ENCODE results near the gene SLC39A7.

SLC39A7 gene

DNA sequence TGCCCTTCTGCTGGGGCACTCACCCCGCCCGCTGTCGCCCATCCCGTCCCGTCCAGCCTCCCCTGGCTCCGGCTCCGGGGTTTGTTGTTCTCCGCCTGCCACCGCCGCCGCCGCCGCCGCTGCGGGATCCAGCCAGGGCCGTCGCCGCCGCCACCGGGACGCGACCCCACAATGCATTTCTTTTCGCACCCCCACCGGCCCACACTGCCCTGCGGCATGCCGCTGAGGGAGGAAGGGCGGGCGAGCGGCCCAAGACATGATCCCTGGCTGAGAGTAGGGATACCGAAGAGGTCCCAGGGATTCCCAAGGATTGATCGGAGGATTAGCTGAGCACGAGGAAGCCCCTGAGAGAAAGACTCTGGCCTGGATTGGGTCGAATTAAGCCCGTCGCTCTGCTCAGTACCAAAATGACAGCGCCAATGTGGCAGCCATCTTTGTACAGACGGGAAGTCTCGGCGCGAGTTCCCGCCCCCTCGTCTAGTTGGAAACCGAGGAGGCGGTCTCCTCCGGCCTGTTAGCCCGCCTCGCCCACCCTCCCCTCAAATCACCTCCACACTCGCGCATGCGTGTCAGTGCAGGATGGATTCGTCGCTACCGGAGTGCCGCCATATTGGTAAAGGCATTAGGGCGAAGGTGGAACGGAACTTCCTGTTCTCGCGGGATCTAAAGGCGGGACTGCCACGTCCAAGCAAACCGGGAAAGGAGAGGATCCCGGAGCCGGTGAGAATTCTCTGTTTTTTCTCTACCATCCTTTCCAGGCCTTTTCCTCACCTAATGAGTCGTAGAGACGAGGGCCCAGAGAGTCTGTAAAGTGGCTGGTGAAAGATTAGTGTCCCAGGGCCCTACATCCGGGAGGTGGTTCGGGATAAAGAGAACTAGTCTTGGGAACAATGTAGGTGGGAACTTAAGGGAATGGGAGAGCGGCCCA, at the start of gene SLC39A7, which contains the start of gene RXRB:
TSS of gene SLC39A7 (plus strand) at position 649 of the 928 bp plus-strand sequence. CDS start 379 bp downstream, outside the sequence.
TSS of gene RXRB (minus strand) at position 447 of the 928 bp plus-strand sequence. CDS start at position 258, 189 bp downstream.
- Mint-ChIP-seq H3K27me3 (no peaks in the 10 kb centered on the region), H3K27ac (peak within 1 kb of the TSS; percentile 99), H3K4me1 (peaks cover 68 to 75% of the 10 kb centered on the region in 2 donors), H3K9me3 (no peaks in the 10 kb centered on the region), H3K4me3 (peak within 1 kb of the TSS; percentile 99 to 100), H3K36me3 (peaks cover 39 to 61% of the 10 kb centered on the region in 2 donors)
- peak; percentile 71 to 76 for ATAC-seq (replicated peaks)
- DNase-seq, result peak; percentile 95

- ATAC-seq (replicated peaks), result no peak
- Mint-ChIP-seq H3K9me3 (peaks cover 4 to 9% of the 10 kb centered on the region in 2 donors), H3K27ac (no peak overlapping the region), H3K36me3 (peaks cover 0 to 4% of the 10 kb centered on the region in 2 donors), H3K4me3 (no peak overlapping the region), H3K4me1 (no peaks in the 10 kb centered on the region), H3K27me3 (peaks cover 4 to 6% of the 10 kb centered on the region in 2 donors)
- no peak for DNase-seq
These were observed 49.6 kb upstream of the SLC39A7 start for GRCh38 chr6:33151050-33151449.

DNA sequence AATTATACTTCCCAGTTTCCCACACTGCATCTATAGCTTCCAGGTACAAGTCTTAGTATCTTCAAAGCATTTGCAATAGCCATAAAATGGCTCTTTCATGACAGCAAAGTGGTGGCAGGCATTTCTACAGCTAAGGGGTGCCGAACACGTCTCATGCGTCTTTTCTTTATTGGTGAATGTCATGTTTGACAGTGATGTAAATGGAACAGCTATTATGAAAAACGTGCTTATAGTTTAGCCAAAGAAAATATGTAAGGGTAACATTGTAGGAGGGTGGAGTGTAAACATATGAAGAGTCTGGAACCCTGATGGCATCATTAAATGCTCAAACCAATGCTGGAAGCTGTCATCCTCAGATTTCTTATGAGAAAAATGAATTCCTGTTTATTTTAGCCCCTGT, 46.3 kb upstream of the SLC39A7 start:
- peaks cover 4 to 9% of the 10 kb centered on the region in 2 donors for H3K9me3 Mint-ChIP-seq
- no peaks in the 10 kb centered on the region for H3K4me1 Mint-ChIP-seq
- peaks cover 0 to 4% of the 10 kb centered on the region in 2 donors for H3K36me3 Mint-ChIP-seq
- ATAC-seq (replicated peaks) (no peak), DNase-seq (no peak)
- H3K27me3 Mint-ChIP-seq, result peaks cover 0 to 11% of the 10 kb centered on the region in 2 donors
- H3K27ac Mint-ChIP-seq, result no peak overlapping the region
- H3K4me3 Mint-ChIP-seq, result no peak overlapping the region

- H3K27me3 Mint-ChIP-seq, result peaks cover 0 to 6% of the 10 kb centered on the region in 2 donors
- H3K27ac Mint-ChIP-seq, result no peak overlapping the region
- H3K36me3 Mint-ChIP-seq, result peaks cover 0 to 4% of the 10 kb centered on the region in 2 donors
- DNase-seq, result no peak
- no peak for ATAC-seq (replicated peaks)
- H3K9me3 Mint-ChIP-seq, result peaks cover 4 to 9% of the 10 kb centered on the region in 2 donors
- H3K4me1 Mint-ChIP-seq, result peaks cover 8 to 12% of the 10 kb centered on the region in 2 donors
- no peak overlapping the region for H3K4me3 Mint-ChIP-seq
These were observed 44.1 kb upstream of the SLC39A7 start for GRCh38 chr6:33156561-33156960.

- no peak for DNase-seq
- Mint-ChIP-seq H3K9me3 (peaks cover under 1 to 5% of the 10 kb centered on the region in 2 donors), H3K4me1 (peaks cover 12 to 16% of the 10 kb centered on the region in 2 donors), H3K27ac (no peak overlapping the region), H3K36me3 (peaks cover 0 to under 1% of the 10 kb centered on the region in 2 donors), H3K27me3 (peaks cover 0 to 6% of the 10 kb centered on the region in 2 donors), H3K4me3 (no peak overlapping the region)
- no peak for ATAC-seq (replicated peaks)
These were observed 43.7 kb upstream of the SLC39A7 start for GRCh38 chr6:33156964-33157363.

DNA sequence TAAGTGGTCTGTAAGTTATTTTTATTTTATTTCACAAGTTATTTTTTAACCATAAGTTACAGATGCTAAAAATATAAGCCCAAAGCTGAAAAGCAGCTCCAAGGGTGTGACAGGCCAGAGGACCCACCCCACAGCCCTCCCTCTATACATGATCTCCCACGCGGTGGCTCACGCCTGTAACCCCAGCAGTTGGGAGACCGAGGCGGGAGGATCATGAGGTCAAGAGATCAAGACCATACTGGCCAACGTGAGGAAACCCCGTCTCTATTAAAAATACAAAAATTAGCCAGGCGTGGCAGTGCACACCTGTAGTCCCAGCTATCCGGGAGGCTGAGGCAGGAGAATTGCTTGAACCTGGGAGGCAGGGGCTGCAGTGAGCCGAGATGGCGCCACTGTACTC, 40.6 kb upstream of the SLC39A7 start:
- peaks cover 7 to 14% of the 10 kb centered on the region in 2 donors for H3K27me3 Mint-ChIP-seq
- no peak overlapping the region for H3K4me3 Mint-ChIP-seq
- no peak overlapping the region for H3K27ac Mint-ChIP-seq
- no peaks in the 10 kb centered on the region for H3K36me3 Mint-ChIP-seq
- DNase-seq (no peak), ATAC-seq (replicated peaks) (no peak)
- H3K4me1 Mint-ChIP-seq, result peaks cover 16 to 20% of the 10 kb centered on the region in 2 donors
- no peaks in the 10 kb centered on the region for H3K9me3 Mint-ChIP-seq

DNA sequence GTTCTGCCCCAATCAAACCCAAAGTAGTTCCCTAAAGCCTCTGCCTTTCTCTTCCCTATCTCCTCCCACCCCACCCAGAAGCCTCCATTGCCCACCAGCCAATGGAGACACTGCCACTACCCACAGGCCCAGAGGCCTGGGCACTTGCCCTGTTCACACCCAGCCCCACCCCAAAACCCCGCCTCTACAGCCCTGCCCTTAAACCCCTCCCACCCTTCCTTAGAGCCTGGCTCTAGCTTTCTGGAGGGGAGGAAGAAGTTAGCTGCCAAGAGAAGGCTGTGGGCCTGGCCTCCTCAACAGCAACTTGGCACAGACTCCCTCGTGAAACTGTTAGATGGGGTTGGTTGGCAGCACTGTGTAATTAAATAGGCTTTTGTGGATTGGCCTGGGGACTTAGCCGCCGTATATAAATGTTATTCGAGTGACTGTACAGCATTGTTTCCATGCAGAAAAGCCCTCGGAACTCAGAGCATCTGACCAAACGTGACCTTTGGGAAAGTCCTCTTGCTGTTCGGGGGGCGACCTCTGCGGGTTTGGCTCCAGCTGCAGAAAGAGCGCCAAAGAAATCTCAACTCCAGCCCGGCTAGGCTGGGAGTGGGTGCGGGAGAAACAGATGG, 39.8 kb upstream of the SLC39A7 start:
- Mint-ChIP-seq H3K4me3 (peak overlapping the region; percentile 89 to 92), H3K36me3 (no peaks in the 10 kb centered on the region), H3K27ac (peak overlapping the region; percentile 95), H3K4me1 (peaks cover 16 to 20% of the 10 kb centered on the region in 2 donors), H3K9me3 (no peaks in the 10 kb centered on the region), H3K27me3 (peaks cover 10 to 17% of the 10 kb centered on the region in 2 donors)
- ATAC-seq (replicated peaks) (no peak), DNase-seq (no peak)

GRCh38 chr6:33161354-33162331, 39.0 kb upstream of the SLC39A7 start:
- ATAC-seq (replicated peaks), result peak; percentile 94 to 95
- peaks cover 16 to 20% of the 10 kb centered on the region in 2 donors for H3K4me1 Mint-ChIP-seq
- H3K9me3 Mint-ChIP-seq, result no peaks in the 10 kb centered on the region
- DNase-seq, result peak; percentile 80
- H3K27me3 Mint-ChIP-seq, result peaks cover 14 to 18% of the 10 kb centered on the region in 2 donors
- no peaks in the 10 kb centered on the region for H3K36me3 Mint-ChIP-seq
- peak overlapping the region; percentile 95 for H3K27ac Mint-ChIP-seq
- H3K4me3 Mint-ChIP-seq, result peak overlapping the region; percentile 89 to 92

DNA sequence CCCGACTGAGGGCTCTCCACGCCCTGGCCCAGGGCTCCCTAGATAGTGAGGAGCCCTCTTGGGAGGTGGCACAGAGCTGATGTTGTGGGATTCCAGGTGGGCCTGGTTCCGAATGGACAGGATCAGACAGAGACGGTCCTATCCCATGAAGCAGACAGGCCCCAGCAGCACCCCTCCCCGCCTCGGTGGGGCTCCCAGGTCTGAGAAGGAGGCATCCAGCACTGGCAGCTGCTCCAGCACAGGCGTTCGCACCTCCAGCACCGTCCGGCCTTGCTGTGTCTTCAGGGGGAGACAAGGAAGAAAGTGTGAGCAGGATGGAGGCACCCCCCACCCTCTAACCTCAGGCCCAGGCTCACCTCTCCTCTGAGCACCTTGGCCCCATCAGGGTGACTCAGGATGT, 37.1 kb upstream of the SLC39A7 start:
- H3K27ac Mint-ChIP-seq, result peak overlapping the region; percentile 34

GRCh38 chr6:33164176-33164575, 36.5 kb upstream of the SLC39A7 start:
- Mint-ChIP-seq H3K27ac (peak overlapping the region; percentile 56), H3K4me3 (no peak overlapping the region), H3K4me1 (peaks cover 18 to 24% of the 10 kb centered on the region in 2 donors), H3K27me3 (peaks cover 14 to 15% of the 10 kb centered on the region in 2 donors), H3K36me3 (no peaks in the 10 kb centered on the region), H3K9me3 (no peaks in the 10 kb centered on the region)
- ATAC-seq (replicated peaks), result no peak
- DNase-seq, result no peak

More for the DNA sequence above, 37.1 kb upstream of the SLC39A7 start:
- Mint-ChIP-seq H3K36me3 (no peaks in the 10 kb centered on the region), H3K27me3 (peaks cover 14 to 15% of the 10 kb centered on the region in 2 donors), H3K9me3 (no peaks in the 10 kb centered on the region), H3K4me3 (no peak overlapping the region), H3K4me1 (peaks cover 16 to 20% of the 10 kb centered on the region in 2 donors)
- DNase-seq (no peak), ATAC-seq (replicated peaks) (no peak)

DNA sequence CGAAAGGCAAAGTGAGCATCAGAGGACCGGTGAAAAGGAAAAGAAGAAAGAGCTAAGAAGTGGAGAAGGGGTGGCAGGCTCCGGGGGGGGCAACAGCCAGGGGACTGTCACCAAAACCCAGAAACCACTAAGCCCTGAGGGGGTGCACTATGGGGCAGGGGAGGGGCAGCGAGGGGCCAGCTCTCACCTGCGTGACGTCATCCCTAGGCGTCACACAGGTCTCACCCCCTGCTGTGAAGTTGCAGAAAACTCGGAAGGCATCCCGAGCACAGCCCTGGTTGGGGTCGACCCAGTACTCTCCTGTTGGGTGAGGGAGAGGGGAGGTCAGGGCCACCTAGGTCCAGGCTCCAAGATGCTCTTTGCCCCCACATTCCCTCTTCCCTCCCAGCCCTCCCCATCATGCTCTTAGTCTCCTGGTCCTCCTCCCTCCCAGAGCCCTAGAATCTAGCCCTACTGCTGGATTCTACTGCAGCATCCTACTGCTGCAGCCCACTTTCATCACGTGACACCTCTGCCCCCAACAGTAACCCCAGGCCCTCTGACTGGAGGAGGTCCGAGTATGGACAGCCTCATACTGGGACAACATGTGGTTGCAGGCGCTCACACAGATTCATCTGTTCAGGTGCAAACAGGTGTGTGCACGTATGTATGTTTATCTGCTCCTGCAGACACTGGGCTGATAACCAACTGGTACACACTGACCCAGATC, 35.8 kb upstream of the SLC39A7 start:
- ATAC-seq (replicated peaks) (no peak), DNase-seq (no peak)
- Mint-ChIP-seq H3K27me3 (peaks cover 14 to 15% of the 10 kb centered on the region in 2 donors), H3K36me3 (no peaks in the 10 kb centered on the region), H3K4me3 (no peak overlapping the region), H3K27ac (no peak overlapping the region), H3K4me1 (peaks cover 23 to 30% of the 10 kb centered on the region in 2 donors), H3K9me3 (no peaks in the 10 kb centered on the region)

DNA sequence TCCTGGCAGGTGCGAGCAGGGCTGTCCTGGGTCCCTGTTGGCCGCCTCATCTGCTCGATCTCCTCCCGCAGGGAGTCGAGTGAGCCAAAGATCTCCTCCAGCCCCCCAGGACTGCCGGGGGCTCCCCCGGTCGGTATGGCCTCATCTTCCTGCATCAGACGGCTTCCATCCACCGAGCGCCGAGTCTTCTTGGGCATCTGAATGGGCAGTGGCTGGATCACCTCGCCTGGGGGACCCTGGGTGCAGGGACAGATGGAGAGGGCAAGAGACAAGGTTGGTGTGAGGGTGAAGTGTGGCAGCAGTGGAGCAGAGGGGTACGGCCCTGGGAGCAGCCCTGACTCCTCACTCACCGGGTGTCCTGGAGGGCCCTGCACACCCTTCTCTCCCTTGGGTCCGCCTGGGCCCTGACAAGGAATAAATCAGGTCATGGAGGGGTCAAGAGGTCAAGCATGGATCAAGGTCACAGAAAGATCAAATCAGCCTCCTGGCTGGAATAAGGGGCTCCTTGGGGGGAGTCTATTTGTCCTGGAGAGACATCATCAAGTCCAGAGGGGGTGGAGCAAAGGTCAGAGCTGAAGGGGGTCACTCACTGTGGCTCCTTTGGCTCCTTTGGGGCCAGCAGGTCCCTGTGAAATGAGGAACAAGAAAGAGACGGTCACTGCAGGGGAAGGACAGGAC, 34.9 kb upstream of the SLC39A7 start:
- H3K27ac Mint-ChIP-seq, result no peak overlapping the region
- H3K4me3 Mint-ChIP-seq, result no peak overlapping the region
- no peaks in the 10 kb centered on the region for H3K9me3 Mint-ChIP-seq
- peaks cover 14 to 15% of the 10 kb centered on the region in 2 donors for H3K27me3 Mint-ChIP-seq
- no peak for ATAC-seq (replicated peaks)
- no peak for DNase-seq
- H3K36me3 Mint-ChIP-seq, result no peaks in the 10 kb centered on the region
- H3K4me1 Mint-ChIP-seq, result peaks cover 29 to 36% of the 10 kb centered on the region in 2 donors
